ENCODE data around the gene LRRC17. TPM values are rescaled to one million over a fixed set of nuclear protein-coding genes. Genes with fewer than 3 reads are reported as not detected.
"Not testable (repeated sequence)": the region's sequence is repeated elsewhere in the genome, so short reads cannot be mapped to it uniquely, and the experiment has no call there.

LRRC17 gene
- total and polyA plus RNA-seq, 3 experiments from 2014 or later: not detected

DNA sequence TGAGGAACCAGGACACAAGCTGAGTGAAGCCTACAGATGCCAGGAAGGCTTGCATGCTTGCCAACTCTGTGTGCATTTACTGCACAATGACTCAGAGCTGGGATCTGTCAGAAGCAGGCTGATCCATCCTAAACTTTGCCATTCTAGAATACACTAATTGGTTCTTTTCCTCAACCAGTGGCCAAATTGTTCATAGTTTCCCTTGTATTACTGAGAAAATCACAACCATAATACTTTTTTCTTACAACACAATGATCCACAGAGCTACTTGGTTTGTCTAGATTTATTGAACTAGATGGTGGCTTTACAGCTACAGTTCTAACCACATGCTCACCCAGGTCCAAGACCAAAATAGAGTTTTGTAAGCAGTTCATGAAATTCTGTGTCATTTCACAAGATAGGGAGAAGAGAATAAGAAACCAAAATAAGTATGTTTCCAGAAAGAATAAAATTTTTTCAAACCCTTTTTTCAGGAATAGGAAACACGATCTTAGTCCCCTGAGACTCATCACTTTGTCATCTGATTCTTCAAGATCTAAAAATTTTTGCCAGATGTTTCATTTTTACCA is 21.0 kb upstream of the LRRC17 start:
- peaks cover 7 to 9% of the 10 kb centered on the region in 2 donors for H3K27me3 Mint-ChIP-seq
- H3K4me3 Mint-ChIP-seq: no peak overlapping the region
- DNase-seq: no peak
- no peaks in the 10 kb centered on the region for H3K4me1 ChIP-seq (ENCODE audit: insufficient read depth, low read length)
- H3K27ac ChIP-seq (ENCODE audit: low read depth, low read length): no peak overlapping the region
- no peak overlapping the region for H3K27ac Mint-ChIP-seq
- no peaks in the 10 kb centered on the region for H3K9me3 ChIP-seq (ENCODE audit: low read length)
- CTCF ChIA-PET: no interaction called here
- H3K4me3 ChIP-seq (ENCODE audit: low read length): no peak overlapping the region
- no peaks in the 10 kb centered on the region for H3K36me3 Mint-ChIP-seq
- H3K27me3 ChIP-seq (ENCODE audit: insufficient read depth, low read length, poor library complexity, severe bottlenecking): no peaks in the 10 kb centered on the region
- POLR2A ChIA-PET: no interaction called here
- no peaks in the 10 kb centered on the region for H3K4me1 Mint-ChIP-seq
- no peaks in the 10 kb centered on the region for H3K9me3 Mint-ChIP-seq
- no peaks in the 10 kb centered on the region for H3K36me3 ChIP-seq (ENCODE audit: insufficient read depth, low read length)

DNA sequence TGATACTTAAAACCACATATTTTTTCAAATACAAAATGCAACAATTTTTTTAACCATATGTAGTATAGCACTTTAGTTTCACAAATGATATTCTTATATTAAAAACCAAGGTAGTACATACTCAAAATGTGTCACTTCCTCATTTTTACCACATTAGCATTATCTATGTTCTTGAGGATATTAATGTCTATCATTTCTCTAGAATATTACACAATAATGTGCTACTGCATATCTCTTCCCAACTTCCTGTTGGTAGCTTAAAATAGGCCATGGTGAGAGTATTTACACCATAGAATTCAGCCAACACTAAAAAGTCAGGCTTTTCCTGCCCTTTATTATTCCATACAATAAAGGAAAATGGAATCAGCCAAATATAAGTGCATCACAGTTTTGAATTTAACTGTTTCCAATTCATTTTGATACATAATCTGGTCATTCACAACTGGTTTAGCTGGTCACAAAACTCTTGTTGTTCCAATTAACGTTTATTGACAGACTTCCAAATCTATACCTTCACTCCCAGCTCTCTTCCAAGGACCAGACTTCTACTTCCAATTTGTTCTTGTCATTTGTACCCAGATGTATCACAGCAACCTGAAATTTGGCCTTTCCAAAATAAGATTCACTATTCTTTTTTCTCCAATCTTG is 20.0 kb upstream of the LRRC17 start:
- no peaks in the 10 kb centered on the region for H3K4me1 ChIP-seq (ENCODE audit: insufficient read depth, low read length)
- no peaks in the 10 kb centered on the region for H3K36me3 ChIP-seq (ENCODE audit: insufficient read depth, low read length)
- Mint-ChIP-seq H3K4me1 (no peaks in the 10 kb centered on the region), H3K4me3 (no peak overlapping the region), H3K27me3 (peaks cover 7 to 9% of the 10 kb centered on the region in 2 donors), H3K27ac (no peak overlapping the region), H3K36me3 (no peaks in the 10 kb centered on the region), H3K9me3 (no peaks in the 10 kb centered on the region)
- H3K9me3 ChIP-seq (ENCODE audit: low read length): no peaks in the 10 kb centered on the region
- DNase-seq: no peak
- no peak overlapping the region for H3K4me3 ChIP-seq (ENCODE audit: low read length)
- H3K27me3 ChIP-seq (ENCODE audit: insufficient read depth, low read length, poor library complexity, severe bottlenecking): no peaks in the 10 kb centered on the region
- ChIA-PET CTCF (no interaction called here), POLR2A (no interaction called here)
- H3K27ac ChIP-seq (ENCODE audit: low read depth, low read length): no peak overlapping the region

DNA sequence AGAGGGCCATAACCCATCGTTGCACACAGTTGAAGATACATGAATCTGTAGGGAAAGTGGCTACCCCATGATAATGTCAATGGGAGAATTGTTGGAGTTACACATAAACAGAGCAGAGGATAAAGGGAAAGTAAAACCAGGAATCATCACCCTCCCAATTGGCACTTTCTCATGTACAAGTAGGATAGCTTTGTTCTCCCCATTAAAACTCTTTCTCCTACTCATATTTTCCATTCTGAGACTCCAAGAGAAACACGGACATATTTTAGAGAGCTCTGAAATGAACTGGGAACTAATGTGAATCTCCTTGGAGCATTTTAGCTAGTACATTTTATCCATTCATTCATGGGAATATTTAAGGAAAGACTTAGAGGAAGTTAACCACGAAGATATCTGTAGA is 17.2 kb upstream of the LRRC17 start:
- Mint-ChIP-seq H3K27ac (no peak overlapping the region), H3K9me3 (no peaks in the 10 kb centered on the region), H3K27me3 (peaks cover 6 to 7% of the 10 kb centered on the region in 2 donors), H3K4me1 (no peaks in the 10 kb centered on the region), H3K36me3 (no peaks in the 10 kb centered on the region), H3K4me3 (no peak overlapping the region)
- Histone ChIP-seq H3K27me3 (ENCODE audit: insufficient read depth, low read length, poor library complexity, severe bottlenecking) (no peaks in the 10 kb centered on the region), H3K4me3 (ENCODE audit: low read length) (no peak overlapping the region), H3K4me1 (ENCODE audit: insufficient read depth, low read length) (no peaks in the 10 kb centered on the region), H3K36me3 (ENCODE audit: insufficient read depth, low read length) (no peaks in the 10 kb centered on the region), H3K9me3 (ENCODE audit: low read length) (no peaks in the 10 kb centered on the region), H3K27ac (ENCODE audit: low read depth, low read length) (no peak overlapping the region)
- CTCF ChIA-PET: no interaction called here
- POLR2A ChIA-PET: no interaction called here
- DNase-seq: no peak

DNA sequence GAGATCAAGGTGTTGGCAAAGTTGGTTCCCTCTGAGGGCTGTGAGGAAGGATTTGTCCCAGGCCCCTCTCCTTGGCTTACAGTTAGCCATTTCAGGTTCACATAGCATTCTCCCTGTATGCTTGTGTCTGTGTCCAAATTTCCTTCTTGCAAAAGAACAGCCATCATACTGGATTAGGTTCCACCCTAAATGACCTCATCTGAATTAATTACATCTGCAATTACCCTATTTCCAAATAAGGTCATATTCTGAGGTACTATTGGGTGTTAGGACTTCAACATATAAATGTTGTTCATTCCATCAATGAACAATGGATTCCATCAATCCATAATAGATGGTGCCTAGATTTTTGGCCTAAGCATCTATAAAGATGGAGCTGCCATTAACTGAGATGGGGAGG is 16.2 kb upstream of the LRRC17 start:
- ChIA-PET CTCF (no interaction called here), POLR2A (no interaction called here)
- no peak overlapping the region for H3K27ac ChIP-seq (ENCODE audit: low read depth, low read length)
- no peaks in the 10 kb centered on the region for H3K4me1 ChIP-seq (ENCODE audit: insufficient read depth, low read length)
- Mint-ChIP-seq H3K4me3 (no peak overlapping the region), H3K4me1 (no peaks in the 10 kb centered on the region), H3K9me3 (no peaks in the 10 kb centered on the region), H3K27me3 (peaks cover 4 to 7% of the 10 kb centered on the region in 2 donors), H3K36me3 (no peaks in the 10 kb centered on the region), H3K27ac (no peak overlapping the region)
- DNase-seq: no peak
- H3K27me3 ChIP-seq (ENCODE audit: insufficient read depth, low read length, poor library complexity, severe bottlenecking): no peaks in the 10 kb centered on the region
- no peaks in the 10 kb centered on the region for H3K36me3 ChIP-seq (ENCODE audit: insufficient read depth, low read length)
- no peaks in the 10 kb centered on the region for H3K9me3 ChIP-seq (ENCODE audit: low read length)
- no peak overlapping the region for H3K4me3 ChIP-seq (ENCODE audit: low read length)

DNA sequence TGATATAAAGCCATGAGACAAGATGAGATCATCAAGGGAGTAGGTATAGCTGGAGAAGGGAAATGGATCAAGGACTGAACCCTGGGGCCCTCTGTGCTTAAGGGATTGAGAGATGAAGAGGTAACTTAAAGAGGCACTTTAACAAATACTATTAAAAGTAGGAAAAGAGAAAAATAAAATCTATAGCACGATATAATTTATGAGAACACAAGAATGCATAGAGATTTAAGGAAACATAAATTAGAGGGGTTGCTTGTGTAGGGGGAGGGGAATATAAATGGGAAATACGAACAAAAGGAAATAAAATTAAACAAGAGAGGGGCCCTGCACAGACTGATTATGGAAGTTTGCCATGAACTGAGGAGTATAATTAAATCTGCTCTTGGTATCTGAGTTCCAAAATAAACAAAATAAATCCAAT is 15.6 kb upstream of the LRRC17 start:
- no peak overlapping the region for H3K4me3 Mint-ChIP-seq
- H3K4me1 Mint-ChIP-seq: no peaks in the 10 kb centered on the region
- no peak overlapping the region for H3K27ac Mint-ChIP-seq
- H3K27me3 Mint-ChIP-seq: peaks cover 4 to 7% of the 10 kb centered on the region in 2 donors
- H3K4me1 ChIP-seq (ENCODE audit: insufficient read depth, low read length): no peaks in the 10 kb centered on the region
- DNase-seq: no peak
- ChIA-PET CTCF (no interaction called here), POLR2A (no interaction called here)
- no peak overlapping the region for H3K27ac ChIP-seq (ENCODE audit: low read depth, low read length)
- H3K9me3 ChIP-seq (ENCODE audit: low read length): no peaks in the 10 kb centered on the region
- no peaks in the 10 kb centered on the region for H3K36me3 Mint-ChIP-seq
- H3K9me3 Mint-ChIP-seq: no peaks in the 10 kb centered on the region
- H3K27me3 ChIP-seq (ENCODE audit: insufficient read depth, low read length, poor library complexity, severe bottlenecking): no peaks in the 10 kb centered on the region
- no peak overlapping the region for H3K4me3 ChIP-seq (ENCODE audit: low read length)
- no peaks in the 10 kb centered on the region for H3K36me3 ChIP-seq (ENCODE audit: insufficient read depth, low read length)

- Mint-ChIP-seq H3K4me3 (no peak overlapping the region), H3K27me3 (peaks cover 2 to 6% of the 10 kb centered on the region in 2 donors), H3K4me1 (no peaks in the 10 kb centered on the region), H3K27ac (no peak overlapping the region), H3K9me3 (no peaks in the 10 kb centered on the region), H3K36me3 (no peaks in the 10 kb centered on the region)
- Histone ChIP-seq H3K4me3 (ENCODE audit: low read length) (no peak overlapping the region), H3K9me3 (ENCODE audit: low read length) (no peaks in the 10 kb centered on the region), H3K27ac (ENCODE audit: low read depth, low read length) (no peak overlapping the region), H3K4me1 (ENCODE audit: insufficient read depth, low read length) (no peaks in the 10 kb centered on the region), H3K27me3 (ENCODE audit: insufficient read depth, low read length, poor library complexity, severe bottlenecking) (no peaks in the 10 kb centered on the region), H3K36me3 (ENCODE audit: insufficient read depth, low read length) (no peaks in the 10 kb centered on the region)
- CTCF ChIA-PET: no interaction called here
- DNase-seq: no peak
- POLR2A ChIA-PET: no interaction called here
Measured at GRCh38 chr7:102897856-102898531, 14.8 kb upstream of the LRRC17 start.

- POLR2A ChIA-PET: no interaction called here
- no peaks in the 10 kb centered on the region for H3K4me1 ChIP-seq (ENCODE audit: insufficient read depth, low read length)
- no peak for DNase-seq
- CTCF ChIA-PET: no interaction called here
- H3K27ac ChIP-seq (ENCODE audit: low read depth, low read length): no peak overlapping the region
- H3K4me3 ChIP-seq (ENCODE audit: low read length): no peak overlapping the region
- Mint-ChIP-seq H3K27ac (no peak overlapping the region), H3K27me3 (peaks cover 0 to 3% of the 10 kb centered on the region in 2 donors), H3K4me1 (no peaks in the 10 kb centered on the region), H3K9me3 (peaks cover 0 to under 1% (median 0%) of the 10 kb centered on the region in 5 donors), H3K36me3 (no peaks in the 10 kb centered on the region), H3K4me3 (no peak overlapping the region)
- no peaks in the 10 kb centered on the region for H3K27me3 ChIP-seq (ENCODE audit: insufficient read depth, low read length, poor library complexity, severe bottlenecking)
- H3K9me3 ChIP-seq (ENCODE audit: low read length): no peaks in the 10 kb centered on the region
- no peaks in the 10 kb centered on the region for H3K36me3 ChIP-seq (ENCODE audit: insufficient read depth, low read length)
Measured at GRCh38 chr7:102898532-102898859, 14.3 kb upstream of the LRRC17 start.

GRCh38 chr7:102902052-102902451 is 10.7 kb upstream of the LRRC17 start:
- CTCF ChIA-PET, POLR2A ChIA-PET: not testable (repeated sequence)

More at GRCh38 chr7:102902052-102902451, 10.7 kb upstream of the LRRC17 start:
- not testable (repeated sequence) for H3K36me3 Mint-ChIP-seq; H3K27ac ChIP-seq (ENCODE audit: low read depth, low read length); H3K4me1 ChIP-seq (ENCODE audit: insufficient read depth, low read length); H3K9me3 ChIP-seq (ENCODE audit: low read length); H3K4me3 Mint-ChIP-seq; H3K27ac Mint-ChIP-seq; H3K27me3 Mint-ChIP-seq; H3K4me3 ChIP-seq (ENCODE audit: low read length); H3K4me1 Mint-ChIP-seq; H3K27me3 ChIP-seq (ENCODE audit: insufficient read depth, low read length, poor library complexity, severe bottlenecking); H3K36me3 ChIP-seq (ENCODE audit: insufficient read depth, low read length); DNase-seq
- peaks cover 0 to 21% (median 6%) of the 10 kb centered on the region in 5 donors for H3K9me3 Mint-ChIP-seq
